ENCODE measurements around the gene ADAMTS6.

ADAMTS6 gene

DNA sequence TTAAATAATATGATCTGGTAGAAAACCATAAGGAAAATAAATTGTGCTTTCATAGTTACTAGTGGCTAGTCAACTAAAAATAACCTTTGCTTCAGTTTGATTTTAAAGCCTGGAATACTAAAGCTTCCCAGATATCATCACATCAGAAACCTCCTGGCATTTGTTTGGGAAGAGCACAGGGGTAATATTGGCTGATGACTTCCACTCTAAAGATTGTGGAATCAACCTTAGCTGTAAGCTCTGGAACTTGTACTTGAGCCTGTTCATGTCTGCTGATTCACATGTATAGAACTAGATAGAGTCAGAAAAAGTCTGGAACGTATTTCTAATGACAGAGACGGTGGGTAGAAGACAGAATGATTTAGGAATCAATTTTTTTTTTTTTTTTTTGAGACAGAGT, 367.9 kb downstream of the ADAMTS6 start:
- H3K4me3 ChIP-seq (ENCODE audit: low read length): no peak overlapping the region
- H3K27ac ChIP-seq (ENCODE audit: low read length): no peak overlapping the region
- H3K27me3 ChIP-seq (ENCODE audit: control insufficient read depth, insufficient read depth, low read length): no peaks in the 10 kb centered on the region
- peaks cover 9% of the 10 kb centered on the region for H3K9me3 ChIP-seq (ENCODE audit: control insufficient read depth, low read depth, low read length)
- no peaks in the 10 kb centered on the region for H3K4me1 ChIP-seq (ENCODE audit: control insufficient read depth, low read depth, low read length)
- no peak overlapping the region for H3K9ac ChIP-seq (ENCODE audit: low read length)
- no peaks in the 10 kb centered on the region for H3K36me3 ChIP-seq (ENCODE audit: control insufficient read depth, low read depth, low read length)

DNA sequence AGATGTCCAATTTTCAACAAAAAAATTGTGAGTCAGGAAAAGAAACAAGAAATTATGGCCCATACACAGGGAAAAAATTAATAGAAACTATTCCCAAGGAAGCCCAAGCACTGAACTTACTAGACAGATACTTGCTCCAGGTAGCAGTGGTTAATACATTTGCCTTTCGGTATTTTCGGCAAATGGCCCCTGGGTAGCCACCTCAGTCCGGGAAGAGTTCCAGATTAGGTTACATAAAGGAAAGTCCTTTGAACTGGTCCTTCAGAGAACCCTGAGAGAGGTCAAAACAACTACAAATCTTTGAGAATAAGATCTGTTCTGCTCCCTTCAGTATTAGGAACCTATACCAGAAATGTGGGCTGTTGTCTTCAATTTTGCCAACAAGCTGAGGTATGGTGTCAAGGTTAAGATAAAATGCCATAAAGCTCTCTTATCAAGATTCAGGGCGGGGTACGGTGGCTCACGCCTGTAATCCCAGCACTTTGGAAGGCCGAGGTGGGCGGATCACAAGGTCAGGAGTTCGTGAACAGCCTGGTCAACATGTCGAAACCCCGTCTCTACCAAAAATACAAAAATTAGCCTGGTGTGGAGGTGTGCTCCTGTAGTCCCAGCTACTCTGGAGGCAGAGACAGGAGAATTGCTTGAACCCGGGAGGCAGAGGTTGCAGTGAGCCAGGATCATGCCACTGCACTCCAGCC, 369.6 kb downstream of the ADAMTS6 start:
- Histone ChIP-seq H3K27ac (ENCODE audit: low read length) (no peak overlapping the region), H3K9ac (ENCODE audit: low read length) (no peak overlapping the region), H3K36me3 (ENCODE audit: control insufficient read depth, low read depth, low read length) (no peaks in the 10 kb centered on the region), H3K27me3 (ENCODE audit: control insufficient read depth, insufficient read depth, low read length) (no peaks in the 10 kb centered on the region), H3K4me3 (ENCODE audit: low read length) (no peak overlapping the region), H3K4me1 (ENCODE audit: control insufficient read depth, low read depth, low read length) (no peaks in the 10 kb centered on the region), H3K9me3 (ENCODE audit: control insufficient read depth, low read depth, low read length) (peaks cover 1% of the 10 kb centered on the region)

DNA sequence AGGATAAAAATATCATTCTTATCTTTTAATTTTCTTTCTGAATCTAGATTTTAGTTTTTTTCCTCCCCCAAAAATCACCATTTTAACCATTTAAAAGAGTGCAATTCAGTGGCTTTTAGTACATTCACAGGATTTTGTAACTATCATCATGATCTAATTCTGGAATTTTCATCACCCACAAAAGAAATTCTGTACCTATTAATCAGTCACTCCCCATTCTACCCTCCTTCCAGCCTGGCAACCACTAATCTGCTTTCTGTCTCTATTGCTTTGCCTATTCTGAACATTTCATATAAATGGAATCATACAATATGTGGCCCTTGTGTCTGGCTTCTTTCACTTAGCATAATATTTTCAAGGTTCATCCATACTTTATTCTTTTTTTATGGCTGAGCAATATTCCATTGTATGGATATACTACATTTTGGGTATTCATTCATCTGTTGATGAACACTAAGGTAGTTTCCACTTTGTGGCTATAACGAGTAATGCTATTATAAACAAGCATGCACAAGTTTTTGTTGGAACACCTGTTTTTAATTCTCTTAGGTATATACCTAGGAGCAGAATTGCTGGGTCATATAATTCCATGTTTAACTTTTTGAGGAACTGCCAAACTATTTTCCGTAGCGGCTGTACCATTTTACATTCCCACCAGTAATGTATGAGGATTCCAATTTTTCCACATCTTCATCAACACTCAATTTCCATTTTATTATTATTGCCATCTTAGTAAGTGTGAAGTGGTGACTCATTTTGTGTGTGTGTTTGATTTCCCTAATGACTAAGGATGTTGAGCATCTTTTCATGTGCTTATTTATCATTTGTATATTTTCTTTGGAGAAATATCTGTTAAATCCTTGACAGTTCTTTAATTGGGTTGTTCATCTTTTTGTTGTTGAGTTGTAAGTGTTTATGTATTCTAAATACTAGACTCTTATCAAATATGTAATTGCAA, 372.7 kb downstream of the ADAMTS6 start:
- Histone ChIP-seq H3K36me3 (ENCODE audit: control insufficient read depth, low read depth, low read length) (no peaks in the 10 kb centered on the region), H3K4me3 (ENCODE audit: low read length) (no peak overlapping the region), H3K9ac (ENCODE audit: low read length) (no peak overlapping the region), H3K9me3 (ENCODE audit: control insufficient read depth, low read depth, low read length) (no peaks in the 10 kb centered on the region), H3K4me1 (ENCODE audit: control insufficient read depth, low read depth, low read length) (no peaks in the 10 kb centered on the region), H3K27ac (ENCODE audit: low read length) (no peak overlapping the region), H3K27me3 (ENCODE audit: control insufficient read depth, insufficient read depth, low read length) (no peaks in the 10 kb centered on the region)

GRCh38 chr5:65105301-65105700, 376.4 kb downstream of the ADAMTS6 start:
- Histone ChIP-seq H3K4me1 (ENCODE audit: control insufficient read depth, low read depth, low read length) (no peaks in the 10 kb centered on the region), H3K9me3 (ENCODE audit: control insufficient read depth, low read depth, low read length) (no peaks in the 10 kb centered on the region), H3K36me3 (ENCODE audit: control insufficient read depth, low read depth, low read length) (no peaks in the 10 kb centered on the region), H3K9ac (ENCODE audit: low read length) (no peak overlapping the region), H3K27me3 (ENCODE audit: control insufficient read depth, insufficient read depth, low read length) (no peaks in the 10 kb centered on the region), H3K27ac (ENCODE audit: low read length) (no peak overlapping the region), H3K4me3 (ENCODE audit: low read length) (no peak overlapping the region)

- H3K9me3 ChIP-seq (ENCODE audit: control insufficient read depth, low read depth, low read length): no peaks in the 10 kb centered on the region
- no peak overlapping the region for H3K9ac ChIP-seq (ENCODE audit: low read length)
- H3K27ac ChIP-seq (ENCODE audit: low read length): no peak overlapping the region
These were observed 376.9 kb downstream of the ADAMTS6 start for GRCh38 chr5:65104831-65105230.

GRCh38 chr5:65103756-65104440, 377.8 kb downstream of the ADAMTS6 start:
- no peak overlapping the region for H3K27ac ChIP-seq (ENCODE audit: low read length)
- H3K4me3 ChIP-seq (ENCODE audit: low read length): no peak overlapping the region
- H3K4me1 ChIP-seq (ENCODE audit: control insufficient read depth, low read depth, low read length): no peaks in the 10 kb centered on the region
- H3K36me3 ChIP-seq (ENCODE audit: control insufficient read depth, low read depth, low read length): no peaks in the 10 kb centered on the region
- no peaks in the 10 kb centered on the region for H3K9me3 ChIP-seq (ENCODE audit: control insufficient read depth, low read depth, low read length)
- H3K27me3 ChIP-seq (ENCODE audit: control insufficient read depth, insufficient read depth, low read length): no peaks in the 10 kb centered on the region
- no peak overlapping the region for H3K9ac ChIP-seq (ENCODE audit: low read length)

More at GRCh38 chr5:65104831-65105230, 376.9 kb downstream of the ADAMTS6 start:
- Histone ChIP-seq H3K4me3 (ENCODE audit: low read length) (no peak overlapping the region), H3K36me3 (ENCODE audit: control insufficient read depth, low read depth, low read length) (no peaks in the 10 kb centered on the region), H3K4me1 (ENCODE audit: control insufficient read depth, low read depth, low read length) (no peaks in the 10 kb centered on the region), H3K27me3 (ENCODE audit: control insufficient read depth, insufficient read depth, low read length) (no peaks in the 10 kb centered on the region)

GRCh38 chr5:65102976-65103711, 378.6 kb downstream of the ADAMTS6 start:
- H3K4me1 ChIP-seq (ENCODE audit: control insufficient read depth, low read depth, low read length): no peaks in the 10 kb centered on the region
- no peaks in the 10 kb centered on the region for H3K9me3 ChIP-seq (ENCODE audit: control insufficient read depth, low read depth, low read length)
- H3K9ac ChIP-seq (ENCODE audit: low read length): no peak overlapping the region
- no peak overlapping the region for H3K4me3 ChIP-seq (ENCODE audit: low read length)
- H3K27me3 ChIP-seq (ENCODE audit: control insufficient read depth, insufficient read depth, low read length): no peaks in the 10 kb centered on the region
- no peak overlapping the region for H3K27ac ChIP-seq (ENCODE audit: low read length)
- H3K36me3 ChIP-seq (ENCODE audit: control insufficient read depth, low read depth, low read length): no peaks in the 10 kb centered on the region

DNA sequence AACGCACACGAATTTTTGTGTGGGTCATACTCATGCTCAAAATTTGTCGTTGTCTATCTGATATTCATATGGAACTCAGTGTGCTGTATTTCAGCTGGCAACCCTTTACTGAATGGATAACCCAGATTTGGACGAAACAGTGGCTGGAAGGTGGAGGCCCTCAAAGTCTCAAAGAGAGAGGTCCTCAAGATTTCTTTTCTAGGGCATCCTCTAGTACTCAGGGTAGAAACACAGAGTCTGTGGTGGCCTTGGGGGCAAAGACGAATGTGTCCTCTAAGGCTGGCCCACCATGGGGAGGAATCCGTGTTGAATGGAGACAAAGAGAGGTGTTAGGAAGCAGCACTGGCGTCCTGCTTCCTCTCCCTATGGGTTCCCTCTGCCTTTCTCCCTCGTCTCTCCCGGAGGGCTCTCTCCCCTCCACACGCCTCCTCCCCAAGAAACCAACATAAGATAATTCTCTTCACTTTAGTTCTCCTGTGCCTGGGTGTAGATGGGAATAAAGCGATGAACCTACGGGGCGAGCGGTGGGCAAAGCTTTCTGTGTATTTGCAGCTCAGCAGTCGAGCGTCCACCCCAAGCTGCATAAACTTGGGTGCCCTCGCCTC, 379.2 kb downstream of the ADAMTS6 start:
- Histone ChIP-seq H3K9me3 (ENCODE audit: control insufficient read depth, low read depth, low read length) (no peaks in the 10 kb centered on the region), H3K4me3 (ENCODE audit: low read length) (no peak overlapping the region), H3K27me3 (ENCODE audit: control insufficient read depth, insufficient read depth, low read length) (no peaks in the 10 kb centered on the region), H3K4me1 (ENCODE audit: control insufficient read depth, low read depth, low read length) (no peaks in the 10 kb centered on the region), H3K36me3 (ENCODE audit: control insufficient read depth, low read depth, low read length) (no peaks in the 10 kb centered on the region), H3K27ac (ENCODE audit: low read length) (no peak overlapping the region), H3K9ac (ENCODE audit: low read length) (no peak overlapping the region)

DNA sequence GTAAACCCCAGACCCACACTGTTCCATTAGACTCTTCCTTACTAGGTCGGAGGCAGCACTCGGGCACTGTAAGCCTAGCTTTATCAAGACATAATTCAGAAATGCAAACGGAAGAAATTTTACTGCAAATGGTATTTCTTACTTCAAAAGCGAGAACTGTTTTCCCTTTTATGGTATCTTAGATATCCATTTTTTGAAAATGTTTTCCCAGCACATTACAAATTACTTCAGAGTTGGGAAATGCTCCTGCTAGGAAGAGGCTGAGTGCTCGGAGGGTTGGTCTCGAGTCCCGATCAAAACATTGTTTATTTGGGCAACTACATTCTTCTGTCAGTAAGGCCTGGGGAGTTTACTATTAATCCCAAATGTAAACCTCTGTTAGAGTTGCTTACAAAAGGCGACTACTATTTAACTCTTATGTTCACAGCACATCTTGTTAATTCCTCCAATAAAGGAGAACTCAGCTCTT, 380.1 kb downstream of the ADAMTS6 start:
- H3K27me3 ChIP-seq (ENCODE audit: control insufficient read depth, insufficient read depth, low read length): no peaks in the 10 kb centered on the region
- H3K4me1 ChIP-seq (ENCODE audit: control insufficient read depth, low read depth, low read length): no peaks in the 10 kb centered on the region
- H3K27ac ChIP-seq (ENCODE audit: low read length): no peak overlapping the region
- H3K4me3 ChIP-seq (ENCODE audit: low read length): no peak overlapping the region
- no peaks in the 10 kb centered on the region for H3K36me3 ChIP-seq (ENCODE audit: control insufficient read depth, low read depth, low read length)
- H3K9ac ChIP-seq (ENCODE audit: low read length): no peak overlapping the region
- H3K9me3 ChIP-seq (ENCODE audit: control insufficient read depth, low read depth, low read length): no peaks in the 10 kb centered on the region

- no peaks in the 10 kb centered on the region for H3K36me3 ChIP-seq (ENCODE audit: control insufficient read depth, low read depth, low read length)
- H3K9me3 ChIP-seq (ENCODE audit: control insufficient read depth, low read depth, low read length): no peaks in the 10 kb centered on the region
- no peak overlapping the region for H3K4me3 ChIP-seq (ENCODE audit: low read length)
- H3K27ac ChIP-seq (ENCODE audit: low read length): no peak overlapping the region
- H3K27me3 ChIP-seq (ENCODE audit: control insufficient read depth, insufficient read depth, low read length): no peaks in the 10 kb centered on the region
- no peaks in the 10 kb centered on the region for H3K4me1 ChIP-seq (ENCODE audit: control insufficient read depth, low read depth, low read length)
- no peak overlapping the region for H3K9ac ChIP-seq (ENCODE audit: low read length)
These were observed 380.6 kb downstream of the ADAMTS6 start for GRCh38 chr5:65100911-65101631.
